Lower leg skin (tissue), 3 donors: ENCODE data around the gene PROX1.

Source experiments
- CTCF ChIP-seq, 3 donors: fragments of 450-650 bp; IDR thresholded peaks; one replicate each; pipeline ENCODE4 v1.5.1; 2016; ENCODE audit warnings: antibody characterized with exemption in 3 of 3, mild to moderate bottlenecking in 3 of 3, moderate library complexity in 2 of 3
- POLR2A ChIP-seq, 2 donors: fragments of 450-650 bp; IDR thresholded peaks; one replicate each; pipeline ENCODE4 v1.6.1; 2016 to 2017; ENCODE audit warnings: antibody characterized with exemption in 2 of 2, mild to moderate bottlenecking in 1 of 2, moderate library complexity in 1 of 2

GRCh38 chr1:213968146-213968825, 19.5 kb upstream of the PROX1 start:
- no peak for TF ChIP-seq CTCF (IDR thresholded peaks at IDR 0.05)
- TF ChIP-seq POLR2A (IDR thresholded peaks at IDR 0.05), result no peak
